ENCODE data around the gene CCDC92B.
"Not testable (repeated sequence)": the region's sequence is repeated elsewhere in the genome, so short reads cannot be mapped to it uniquely, and the experiment has no call there.

Gene CCDC92B

DNA sequence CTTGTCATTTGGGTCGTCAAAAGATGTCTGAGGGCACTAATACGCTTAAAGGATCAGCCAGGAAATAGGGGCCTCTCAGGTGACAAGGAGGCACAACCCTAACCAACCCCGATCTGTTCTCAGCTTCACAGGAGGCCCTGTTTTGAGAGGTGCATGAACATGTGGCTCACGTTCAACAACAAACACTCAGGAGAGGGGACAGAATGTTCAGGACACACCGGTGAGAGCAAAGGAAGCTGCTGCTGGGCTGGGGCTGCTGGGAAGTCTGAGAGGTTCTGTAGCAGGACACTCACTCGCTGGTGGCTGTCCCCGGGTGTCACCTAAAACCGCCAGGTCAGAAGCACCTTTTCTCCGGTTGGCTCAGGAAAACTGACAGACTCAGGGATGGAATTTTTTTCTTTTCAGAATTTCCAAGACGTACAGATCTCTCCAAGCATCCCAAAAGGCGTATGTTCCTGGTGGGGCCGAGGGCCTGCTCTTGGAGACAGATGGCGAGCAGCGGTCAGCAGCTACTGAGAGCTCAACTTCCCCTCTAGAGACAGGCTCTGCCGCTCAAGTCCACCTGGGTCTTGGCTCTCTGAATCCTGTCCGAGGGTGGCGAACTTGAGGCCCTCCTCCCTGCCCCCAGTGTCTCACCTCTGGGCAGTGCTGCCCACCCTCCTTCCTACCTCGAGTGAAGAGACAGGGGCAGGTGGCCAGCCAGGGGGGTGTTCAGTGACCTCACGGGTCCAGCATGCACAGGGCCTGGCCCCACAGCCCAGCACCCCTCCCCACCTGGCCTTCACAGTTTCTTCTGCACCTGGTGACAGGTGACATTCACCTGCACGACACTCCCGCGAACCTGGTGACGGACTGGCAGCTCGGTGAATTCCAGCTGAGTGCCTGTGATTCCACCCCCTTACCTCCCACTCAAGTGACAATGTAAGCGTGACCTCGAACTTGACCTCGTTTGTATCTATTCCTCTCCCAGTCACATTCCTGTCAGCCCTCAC lies 60.8 kb downstream of the CCDC92B start:
- no peak for DNase-seq

DNA sequence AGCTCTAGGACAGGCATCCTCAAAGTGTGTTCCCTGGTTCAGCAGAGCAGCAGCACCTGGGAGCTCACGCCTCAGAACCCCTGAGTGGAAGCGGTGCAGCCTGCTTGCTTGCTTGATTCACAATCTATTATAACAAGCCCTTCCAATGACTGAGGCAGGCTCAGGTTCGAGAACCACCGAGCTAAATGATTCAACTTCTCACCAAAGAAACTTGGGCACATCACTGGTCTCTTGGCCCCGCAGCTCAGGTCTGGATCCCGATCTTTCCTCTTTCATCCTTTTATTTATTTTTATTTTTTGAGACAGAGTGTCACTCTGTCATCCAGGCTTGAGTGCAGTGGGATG lies 62.4 kb downstream of the CCDC92B start:
- no peak for DNase-seq

GRCh38 chr17:2685696-2686095 lies 63.8 kb downstream of the CCDC92B start:
- DNase-seq = no peak

- DNase-seq = no peak
These were observed 64.9 kb downstream of the CCDC92B start for GRCh38 chr17:2684549-2684948.

- no peak for DNase-seq
These were observed 65.5 kb downstream of the CCDC92B start for GRCh38 chr17:2683912-2684311.

- DNase-seq = no peak
These were observed 67.1 kb downstream of the CCDC92B start for GRCh38 chr17:2682176-2682938.

DNA sequence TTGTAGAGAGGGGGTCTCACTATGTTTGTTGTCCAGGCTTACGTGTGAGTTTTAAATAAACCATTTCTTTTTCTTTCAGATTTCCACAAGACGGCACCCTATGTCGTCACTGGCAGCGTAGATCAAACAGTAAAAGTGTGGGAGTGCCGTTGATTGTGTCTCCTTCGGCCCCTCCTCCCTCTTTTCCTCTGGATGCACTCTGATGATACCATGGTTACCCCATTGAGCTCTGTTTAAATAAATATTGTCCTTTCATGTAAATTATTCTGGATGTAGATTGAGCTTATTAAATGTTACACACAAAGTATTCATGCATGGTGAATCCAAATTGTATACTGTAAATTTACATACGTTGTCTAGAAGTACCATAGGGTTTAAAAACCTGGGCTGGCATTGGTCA lies 67.8 kb downstream of the CCDC92B start:
- no peak for DNase-seq

GRCh38 chr17:2680961-2681360 lies 68.5 kb downstream of the CCDC92B start:
- DNase-seq = no peak

DNA sequence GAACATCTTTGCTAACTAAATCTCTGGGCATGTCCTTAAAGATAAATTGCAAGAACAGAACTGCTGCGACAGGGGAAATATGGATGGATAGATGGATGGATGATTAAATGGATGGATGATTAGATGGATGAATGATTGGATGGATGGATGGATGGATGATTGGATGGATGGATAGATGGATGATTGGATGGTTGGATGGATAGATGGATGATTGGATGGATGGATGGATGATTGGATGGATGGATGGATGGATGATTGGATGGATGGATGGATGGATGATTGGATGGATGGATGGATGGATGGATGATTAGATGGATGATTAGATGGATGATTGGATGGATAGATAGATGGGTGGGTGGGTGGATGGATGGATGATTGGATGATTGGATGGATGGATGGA lies 70.2 kb downstream of the CCDC92B start:
- not testable (repeated sequence) for DNase-seq

Measured in inflammatory macrophage (primary cell).